SIG-M5 (cell line): Measurements from ENCODE around the gene SDSL.

Source experiments
- DNase-seq: peaks from one replicate; lab custom pipeline; 2025; lab: John Stamatoyannopoulos, UW

SDSL gene

GRCh38 chr12:113449299-113449698 lies 27.1 kb downstream of the SDSL start:
- no peak for DNase-seq

- DNase-seq, result no peak
Measured at GRCh38 chr12:113449839-113450238, 27.7 kb downstream of the SDSL start.

GRCh38 chr12:113452458-113452857 lies 30.3 kb downstream of the SDSL start:
- DNase-seq, result no peak

GRCh38 chr12:113453330-113453729 lies 31.1 kb downstream of the SDSL start:
- no peak for DNase-seq

- DNase-seq, result no peak
Measured at GRCh38 chr12:113456199-113456598, 34.0 kb downstream of the SDSL start.

GRCh38 chr12:113456761-113457160 lies 34.6 kb downstream of the SDSL start:
- DNase-seq, result no peak

- DNase-seq, result no peak
Measured at GRCh38 chr12:113457185-113457584, 35.0 kb downstream of the SDSL start.

GRCh38 chr12:113457710-113458109 lies 35.5 kb downstream of the SDSL start:
- no peak for DNase-seq

GRCh38 chr12:113459981-113460380 lies 37.8 kb downstream of the SDSL start:
- no peak for DNase-seq

GRCh38 chr12:113461666-113462065 lies 39.5 kb downstream of the SDSL start:
- no peak for DNase-seq

- no peak for DNase-seq
Measured at GRCh38 chr12:113462117-113462774, 40.1 kb downstream of the SDSL start.

GRCh38 chr12:113462998-113463745 lies 41.0 kb downstream of the SDSL start:
- DNase-seq, result no peak

GRCh38 chr12:113463746-113464451 lies 41.7 kb downstream of the SDSL start:
- no peak for DNase-seq

GRCh38 chr12:113464452-113464775 lies 42.2 kb downstream of the SDSL start:
- no peak for DNase-seq

- no peak for DNase-seq
Measured at GRCh38 chr12:113464852-113465719, 42.9 kb downstream of the SDSL start.

GRCh38 chr12:113465808-113466453 lies 43.8 kb downstream of the SDSL start:
- DNase-seq, result no peak

GRCh38 chr12:113466454-113467141 lies 44.4 kb downstream of the SDSL start:
- DNase-seq, result no peak

GRCh38 chr12:113467142-113467501 lies 44.9 kb downstream of the SDSL start:
- DNase-seq, result no peak

GRCh38 chr12:113467502-113468364 lies 45.6 kb downstream of the SDSL start:
- DNase-seq, result no peak
